Posterior cingulate gyrus (tissue), 11 donors: ENCODE results near the gene C1orf21.

Experiments
- DNase-seq, 10 donors: peaks; one replicate each; pipeline versions ENCODE4 v3.0.0 to v3.0.0-alpha.2; 2020 to 2021; ENCODE audit warnings: mixed read lengths in 3 of 10
- intact Hi-C: fragments of 100-400 bp; cut with DNase I; formaldehyde crosslinking; loops from one replicate; pipeline ENCODE4 v1.15.1; 2023

Gene C1orf21

DNA sequence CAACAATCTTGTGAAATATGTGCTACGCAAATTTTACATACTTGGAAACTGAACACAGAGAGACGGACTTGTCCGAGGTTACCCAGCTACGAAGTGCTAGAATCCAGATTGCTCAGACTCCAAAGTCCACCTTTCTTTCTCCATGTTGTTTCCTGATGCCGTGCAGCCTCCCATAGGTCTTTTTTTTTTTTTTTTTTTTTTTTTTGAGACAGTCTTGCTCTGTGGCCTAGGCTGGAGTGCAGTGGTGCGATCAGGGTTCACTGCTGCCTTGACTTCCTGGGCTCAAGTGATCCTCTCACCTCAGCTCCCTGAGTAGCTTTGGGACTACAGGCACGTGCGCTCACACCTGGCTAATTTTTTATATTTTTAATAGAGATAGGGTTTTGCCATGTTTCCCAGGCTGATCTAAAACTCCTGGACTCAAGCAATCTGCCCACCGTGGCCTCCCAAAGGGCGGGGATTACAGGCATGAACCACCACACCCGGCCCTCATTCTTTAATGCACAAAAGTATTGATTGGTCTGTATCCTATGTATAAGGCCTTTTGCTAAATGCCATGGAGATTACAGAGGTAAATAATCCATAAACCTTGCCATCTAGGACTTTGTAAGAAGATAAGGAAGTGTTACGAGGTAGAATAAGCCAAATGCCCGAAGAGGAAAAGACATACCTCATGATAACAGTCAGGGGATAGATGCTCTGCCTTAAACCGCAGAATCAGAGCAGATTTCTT is 92.8 kb downstream of the C1orf21 start:
- intact Hi-C loops: no loop called here

DNA sequence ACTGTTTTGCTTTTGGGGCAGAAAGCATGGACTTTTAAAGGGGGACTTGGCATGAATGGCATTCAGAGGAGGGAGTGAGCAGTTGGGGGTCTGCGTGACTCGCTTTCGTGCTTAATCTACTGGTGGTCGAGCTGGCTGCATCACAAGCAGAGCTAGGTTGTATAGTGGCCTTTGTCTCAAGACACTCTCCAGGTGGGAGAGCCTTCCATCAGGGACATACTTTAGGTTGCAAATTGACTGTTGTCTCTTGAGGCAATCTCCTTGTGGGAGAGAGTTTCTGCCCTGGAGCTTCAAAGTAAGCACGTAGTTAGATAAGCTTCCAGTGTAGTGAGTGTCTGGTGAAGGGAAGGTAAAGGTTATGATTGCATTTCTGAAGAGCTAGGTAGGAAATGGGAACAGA is 93.9 kb downstream of the C1orf21 start:
- intact Hi-C loops: no loop called here
- no peak for DNase-seq

More for the DNA sequence above, 92.8 kb downstream of the C1orf21 start:
- no peak for DNase-seq

DNA sequence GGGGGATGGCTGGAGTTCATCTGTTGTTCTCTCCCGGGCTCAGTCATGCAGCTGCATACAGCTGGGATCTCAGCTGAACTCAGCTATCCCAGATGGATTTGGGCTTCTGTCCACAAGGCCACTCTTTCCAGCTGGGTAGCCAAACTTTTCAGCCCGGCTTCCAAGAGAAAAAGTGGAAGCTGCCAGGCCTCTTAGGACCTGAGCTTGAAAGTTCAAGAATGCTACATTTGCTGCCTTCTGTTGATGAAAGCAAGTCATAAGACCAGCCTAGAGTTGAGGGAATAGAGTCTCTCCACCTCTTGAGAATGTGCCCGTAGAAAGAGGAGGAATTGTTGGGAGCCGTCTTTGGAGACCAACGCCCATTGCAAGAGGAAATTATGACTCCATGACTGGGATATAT is 95.3 kb downstream of the C1orf21 start:
- intact Hi-C loops: no loop called here
- DNase-seq: no peak

DNA sequence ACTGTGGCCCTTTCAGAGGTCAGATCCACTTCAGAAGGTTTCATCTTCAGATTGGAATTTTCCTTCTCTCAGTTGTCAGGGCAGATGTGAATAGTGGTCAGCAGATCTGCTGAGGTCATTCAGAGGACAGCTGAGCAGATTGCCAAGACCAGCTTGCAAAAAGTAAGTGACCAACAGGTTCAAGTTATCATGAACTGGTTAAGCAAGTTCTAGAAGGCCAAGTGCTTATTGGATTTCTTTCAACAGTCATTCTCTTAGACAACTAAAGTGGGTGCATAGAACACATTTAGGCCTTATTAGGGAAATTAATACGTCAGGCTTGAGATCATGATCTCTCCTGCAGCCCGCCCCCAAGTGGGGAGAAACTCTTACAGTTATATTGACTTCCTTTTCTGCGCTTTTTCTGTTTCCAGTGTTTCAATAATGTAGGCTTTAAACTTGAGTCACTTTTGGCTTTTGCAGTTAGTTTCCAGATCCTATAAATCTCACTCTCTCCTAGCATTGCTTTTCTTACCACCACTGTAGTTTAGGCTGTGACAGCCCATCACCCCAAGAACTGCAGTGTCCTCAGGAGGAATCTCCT is 96.4 kb downstream of the C1orf21 start:
- intact Hi-C loops: no loop called here
- no peak for DNase-seq

GRCh38 chr1:184485751-184486723 is 99.2 kb downstream of the C1orf21 start:
- no peak for DNase-seq
- intact Hi-C loops: no loop called here

- intact Hi-C loops: no loop called here
- DNase-seq: no peak
These were observed 100.1 kb downstream of the C1orf21 start for GRCh38 chr1:184486761-184487445.

DNA sequence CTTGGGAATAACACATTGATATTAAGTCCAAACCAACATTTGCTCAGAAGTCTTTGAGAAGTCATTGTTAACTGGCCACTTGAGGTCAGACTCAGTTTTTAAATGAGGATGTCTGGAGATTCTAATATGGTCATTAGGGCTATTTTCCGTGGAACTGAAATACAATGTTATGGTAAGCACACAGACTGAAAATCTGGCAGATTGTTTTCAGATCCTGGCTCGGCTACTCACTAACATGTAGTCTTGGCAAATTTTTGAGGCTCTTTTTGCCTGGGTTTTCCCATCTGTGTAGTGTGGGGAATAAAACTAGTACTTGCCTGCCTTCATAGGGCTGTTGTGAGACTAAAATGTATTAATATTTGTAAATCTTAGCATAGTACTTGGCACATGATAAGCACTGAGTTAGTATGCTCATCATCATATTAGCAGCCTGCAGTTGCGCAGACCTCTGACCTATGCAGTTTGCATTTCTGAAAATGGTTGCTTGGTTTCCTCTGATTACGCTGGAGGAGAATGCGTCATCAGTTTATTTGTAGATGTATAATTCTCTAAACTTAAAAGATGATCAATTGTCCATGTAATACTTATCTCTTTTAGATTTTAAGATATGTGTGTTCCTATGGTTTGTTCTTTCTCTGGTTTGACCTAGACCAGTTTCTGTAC is 100.8 kb downstream of the C1orf21 start:
- DNase-seq: no peak
- intact Hi-C loops: no loop called here

- intact Hi-C loops: no loop called here
- no peak for DNase-seq
These were observed 103.1 kb downstream of the C1orf21 start for GRCh38 chr1:184489908-184490307.

DNA sequence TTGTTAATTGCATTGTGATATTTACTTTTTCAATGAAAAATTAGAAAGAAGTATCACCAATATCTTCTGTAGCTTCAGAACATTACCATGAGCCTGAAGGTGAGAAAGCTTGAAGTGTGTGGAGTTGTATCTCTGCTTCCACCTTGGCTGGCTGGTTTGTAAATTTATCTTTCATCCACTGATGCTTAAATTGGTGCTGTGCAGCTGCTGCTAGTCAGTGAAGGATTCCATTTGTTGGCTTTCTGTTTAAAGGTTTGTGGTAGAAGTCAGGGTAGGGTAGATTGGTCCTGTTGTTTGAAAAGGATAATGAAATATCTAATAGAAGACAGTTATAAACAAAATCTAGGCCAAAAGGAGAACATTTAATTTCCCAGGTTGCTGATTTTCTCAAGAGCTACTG is 105.7 kb downstream of the C1orf21 start:
- intact Hi-C loops: no loop called here

DNA sequence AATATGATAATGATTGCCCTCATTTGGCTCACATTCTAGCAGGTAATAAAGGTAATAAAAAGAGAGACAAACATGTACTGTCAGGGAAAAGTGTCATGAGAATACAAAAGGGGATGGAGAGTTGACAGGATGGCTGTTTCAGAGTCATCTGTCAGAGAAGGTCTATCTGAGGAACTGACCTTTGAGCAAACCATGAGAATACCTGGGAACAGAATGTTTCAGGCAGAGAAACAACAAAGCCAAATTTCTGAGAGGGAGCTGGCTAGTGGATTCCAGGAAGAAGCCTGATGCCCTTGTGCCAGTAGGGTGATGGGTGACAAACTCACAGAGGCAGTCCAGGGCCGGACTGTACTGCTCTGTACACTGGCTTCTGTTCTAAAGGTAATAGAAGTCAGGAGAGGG is 107.2 kb downstream of the C1orf21 start:
- intact Hi-C loops: no loop called here
- DNase-seq: no peak

More for the DNA sequence above, 105.7 kb downstream of the C1orf21 start:
- DNase-seq: no peak

GRCh38 chr1:184494929-184495328 is 108.1 kb downstream of the C1orf21 start:
- intact Hi-C loops: no loop called here
- no peak for DNase-seq

- no peak for DNase-seq
- intact Hi-C loops: no loop called here
These were observed 111.3 kb downstream of the C1orf21 start for GRCh38 chr1:184497959-184498723.

GRCh38 chr1:184499616-184500015 is 112.8 kb downstream of the C1orf21 start:
- intact Hi-C loops: no loop called here
- no peak for DNase-seq

- DNase-seq: no peak
These were observed 115.3 kb downstream of the C1orf21 start for GRCh38 chr1:184502161-184502560.

DNA sequence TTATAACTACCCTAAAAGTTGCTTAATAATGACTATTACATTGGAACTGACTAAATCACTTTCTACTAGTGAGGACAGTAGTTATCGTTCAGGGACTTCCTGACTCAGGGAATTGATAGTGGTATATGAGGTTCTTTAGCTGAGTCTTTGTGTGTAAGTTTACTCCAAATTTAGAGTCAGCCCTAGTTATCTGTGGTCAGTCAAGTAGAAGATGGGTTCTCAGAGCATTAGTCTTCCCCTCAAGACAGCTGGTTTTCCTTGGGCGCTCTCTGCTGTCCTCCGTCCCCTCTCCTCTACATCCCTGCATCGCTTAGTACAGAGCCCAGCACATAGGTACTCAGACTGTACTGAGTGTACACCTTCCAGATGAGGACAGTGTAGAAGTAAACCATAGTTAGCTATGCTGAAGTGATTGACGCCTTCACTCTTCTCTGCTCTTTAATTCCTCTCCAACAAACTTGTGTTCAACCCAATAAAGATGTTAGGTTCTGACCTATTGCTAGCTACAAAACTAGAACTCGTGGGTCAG is 116.5 kb downstream of the C1orf21 start:
- DNase-seq: no peak
- intact Hi-C loops: no loop called here

More at GRCh38 chr1:184502161-184502560, 115.3 kb downstream of the C1orf21 start:
- intact Hi-C loops: no loop called here

GRCh38 chr1:184504040-184504954 is 117.5 kb downstream of the C1orf21 start:
- no peak for DNase-seq
- intact Hi-C loops: no loop called here

- intact Hi-C loops: no loop called here
- no peak for DNase-seq
These were observed 118.1 kb downstream of the C1orf21 start for GRCh38 chr1:184504955-184505338.

DNA sequence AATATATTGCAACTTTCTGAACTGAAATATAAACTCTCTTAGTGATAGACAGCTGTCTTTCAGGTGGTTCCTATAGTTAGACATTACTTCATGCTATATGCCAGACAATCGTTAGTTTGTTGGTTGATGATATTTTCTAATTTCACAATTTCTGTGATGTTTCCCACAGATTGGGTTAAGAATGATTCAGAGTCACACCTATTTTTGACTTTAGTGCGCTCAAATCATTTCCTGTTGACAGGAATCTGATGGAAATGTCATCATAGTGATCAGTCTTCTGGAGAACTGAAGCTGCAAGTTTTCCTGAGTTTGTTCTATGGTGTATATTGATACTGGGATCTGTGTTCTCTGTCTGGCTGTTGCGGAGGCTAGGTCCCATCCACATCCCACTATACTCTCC is 119.7 kb downstream of the C1orf21 start:
- DNase-seq: no peak
- intact Hi-C loops: no loop called here
